A549 (cell line): ENCODE results near the gene PTCH2. TPM values are rescaled to one million over a fixed set of nuclear protein-coding genes. Genes with fewer than 3 reads are reported as not detected.
A peak's percentile ranks its signal among the peaks of the same experiment; 100 is the strongest.

Experiments
- ATAC-seq, 2 experiments: fragments of 200-7000 bp in 1 of 2; fragments of >200 bp in 1 of 2; cut with Nextera tagmentation in 1 of 2; cut with Tn5 transposase in 1 of 2; 3 replicates each; pipeline versions ENCODE4 v1.8.0 to v1.9.1; 2018 to 2020; ENCODE audit warnings: mild to moderate bottlenecking in 1 of 2, moderate library complexity in 1 of 2
- CTCF ChIA-PET: fragments of 300-600 bp; sonication (Branson Sonifier 250); formaldehyde crosslinking; extraction: SDS; loops from one replicate; lab custom pipeline; 2021; ENCODE audit warnings: antibody characterized with exemption, inconsistent platforms; lab: Yijun Ruan, JAX
- POLR2A ChIA-PET: fragments of 350-600 bp; formaldehyde crosslinking; extraction: SDS; loops from one replicate; lab custom pipeline; 2021; ENCODE audit warnings: antibody characterized with exemption, inconsistent platforms; lab: Yijun Ruan, JAX
- DNase-seq, 2 experiments: peaks; one replicate each; pipeline versions ENCODE4 v3.0.0 to v3.0.0-alpha.2; 2011 to 2016; ENCODE audit warnings: low read depth in 1 of 2, low spot score in 1 of 2
- FAIRE-seq: peaks from 2 replicates; lab custom pipeline; 2011; peaks lifted over from hg19 to GRCh38; lab: Jason Lieb, UNC
- H3K27ac ChIP-seq, 2 experiments: fragments of >200 bp; sonication (Bioruptor Twin); formaldehyde crosslinking; 3 replicates each; pipeline ENCODE4 v1.5.1; 2016 to 2017
- H3K4me1 ChIP-seq: fragments of >200 bp; sonication (Bioruptor Twin); formaldehyde crosslinking; 3 replicates; pipeline ENCODE4 v1.6.1; 2016
- H3K4me2 ChIP-seq: fragments of >200 bp; sonication (Bioruptor Twin); formaldehyde crosslinking; 3 replicates; pipeline ENCODE4 v1.6.1; 2016
- H3K4me3 ChIP-seq: fragments of >200 bp; sonication (Bioruptor Twin); formaldehyde crosslinking; 3 replicates; pipeline ENCODE4 v1.5.1; 2016
- H3K9me3 ChIP-seq: fragments of >200 bp; sonication (Bioruptor Twin); formaldehyde crosslinking; 3 replicates; pipeline ENCODE4 v1.6.1; 2016
- CBX8 ChIP-seq: fragments of 200-600 bp; sonication (generic); IDR thresholded peaks from 2 replicates; pipeline ENCODE4 v1.6.1; 2016
- CHD2 ChIP-seq: fragments of 150-350 bp; IDR thresholded peaks from 2 replicates; pipeline ENCODE4 v1.6.1; 2014; ENCODE audit warnings: low read length; ENCODE audit not compliant: partially characterized antibody
- CHD4 ChIP-seq: fragments of 200-600 bp; sonication (generic); IDR thresholded peaks from 2 replicates; pipeline ENCODE4 v1.6.1; 2016; ENCODE audit warnings: antibody characterized with exemption, mild to moderate bottlenecking, borderline replicate concordance
- EP300 ChIP-seq, 2 experiments: fragments of >200 bp; sonication (Bioruptor Twin); formaldehyde crosslinking; IDR thresholded peaks; 2 replicates in 1 of 2; 3 replicates in 1 of 2; pipeline ENCODE4 v1.6.1; 2016 to 2017
- ESRRA ChIP-seq: fragments of 150-350 bp; IDR thresholded peaks from 2 replicates; pipeline ENCODE4 v1.6.1; 2014; ENCODE audit warnings: mild to moderate bottlenecking, low read length, borderline replicate concordance
- FOSL2 ChIP-seq, 2 experiments: fragments of 450-650 bp in 1 of 2; fragments of >200 bp in 1 of 2; sonication (Bioruptor Twin) in 1 of 2; formaldehyde crosslinking; IDR thresholded peaks; 2 replicates each; pipeline versions ENCODE4 v1.5.0 to v1.6.1; 2016 to 2020; ENCODE audit warnings: mild to moderate bottlenecking in 1 of 2, moderate library complexity in 1 of 2
- FOXS1 ChIP-seq: fragments of 250-450 bp; sonication (Bioruptor Pico); IDR thresholded peaks from 2 replicates; pipeline ENCODE4 v1.5.0; 2020; ENCODE audit warnings: mild to moderate bottlenecking, moderate library complexity
- GATA3 ChIP-seq: IDR thresholded peaks from 2 replicates; pipeline ENCODE4 v1.6.1; 2012; ENCODE audit warnings: borderline replicate concordance
- HOXA7 ChIP-seq: fragments of 250-450 bp; sonication (Bioruptor Pico); IDR thresholded peaks from 2 replicates; pipeline ENCODE4 v1.5.0; 2020; ENCODE audit warnings: mild to moderate bottlenecking, moderate library complexity
- HOXB13 ChIP-seq: fragments of 250-450 bp; sonication (Bioruptor Pico); IDR thresholded peaks from 2 replicates; pipeline ENCODE4 v1.5.0; 2020; ENCODE audit warnings: low read depth, mild to moderate bottlenecking, moderate library complexity
- HOXB5 ChIP-seq: fragments of 250-450 bp; sonication (Bioruptor Pico); IDR thresholded peaks from 2 replicates; pipeline ENCODE4 v1.5.0; 2020; ENCODE audit warnings: mild to moderate bottlenecking, moderate library complexity
- JUN ChIP-seq, 2 experiments: fragments of >200 bp; sonication (Bioruptor Twin); formaldehyde crosslinking; IDR thresholded peaks; 2 replicates in 1 of 2; 3 replicates in 1 of 2; pipeline ENCODE4 v1.6.1; 2016 to 2017
- JUNB ChIP-seq: fragments of >200 bp; sonication (Bioruptor Twin); formaldehyde crosslinking; IDR thresholded peaks from 2 replicates; pipeline ENCODE4 v1.6.1; 2016
- KDM5A ChIP-seq: fragments of 200-600 bp; sonication (generic); IDR thresholded peaks from 2 replicates; pipeline ENCODE4 v1.6.1; 2016; ENCODE audit warnings: antibody characterized with exemption, mild to moderate bottlenecking
- MAFK ChIP-seq: fragments of 450-650 bp; IDR thresholded peaks from 2 replicates; pipeline ENCODE4 v1.6.1; 2014; ENCODE audit not compliant: partially characterized antibody
- MYC ChIP-seq: IDR thresholded peaks from 2 replicates; pipeline ENCODE4 v1.6.1; 2012; ENCODE audit warnings: mild to moderate bottlenecking, inconsistent platforms, low read length, improper control_type of control experiment, borderline replicate concordance
- NR3C1 ChIP-seq: fragments of >200 bp; sonication (Bioruptor Twin); formaldehyde crosslinking; IDR thresholded peaks from 3 replicates; pipeline ENCODE4 v1.6.1; 2017
- PHF8 ChIP-seq: fragments of 200-600 bp; sonication (generic); IDR thresholded peaks from 2 replicates; pipeline ENCODE4 v1.6.1; 2016; ENCODE audit warnings: low read depth, mild to moderate bottlenecking, antibody characterized with exemption, moderate library complexity, borderline replicate concordance
- POLR2A ChIP-seq: IDR thresholded peaks from 2 replicates; pipeline ENCODE4 v1.6.1; 2012; ENCODE audit warnings: mild to moderate bottlenecking, low read length
- POLR2AphosphoS2 ChIP-seq: conservative IDR thresholded peaks from 2 replicates; pipeline ENCODE4 v1.6.1; 2012; ENCODE audit warnings: low read length, improper control_type of control experiment, inconsistent platforms
- RARB ChIP-seq: fragments of 250-450 bp; sonication (Bioruptor Pico); IDR thresholded peaks from 2 replicates; pipeline ENCODE4 v1.8.0; 2021; ENCODE audit warnings: mild to moderate bottlenecking, moderate library complexity
- RCOR1 ChIP-seq: fragments of 150-350 bp; IDR thresholded peaks from 2 replicates; pipeline ENCODE4 v1.6.1; 2014; ENCODE audit warnings: antibody characterized with exemption, low read length, low read depth
- RFX5 ChIP-seq: fragments of 450-650 bp; IDR thresholded peaks from 2 replicates; pipeline ENCODE4 v1.7.1; 2014; ENCODE audit warnings: antibody characterized with exemption, mild to moderate bottlenecking, moderate library complexity
- RNF2 ChIP-seq: fragments of 200-600 bp; sonication (generic); IDR thresholded peaks from 2 replicates; pipeline ENCODE4 v1.6.1; 2016; ENCODE audit warnings: low read depth, mild to moderate bottlenecking, antibody characterized with exemption, moderate library complexity, borderline replicate concordance
- SMC3 ChIP-seq: fragments of >200 bp; sonication (Bioruptor Twin); formaldehyde crosslinking; IDR thresholded peaks from 3 replicates; pipeline ENCODE4 v1.6.1; 2018; ENCODE audit warnings: inconsistent platforms
- TP53 ChIP-seq: fragments of 250-450 bp; sonication (Bioruptor Pico); IDR thresholded peaks from 2 replicates; pipeline ENCODE4 v1.5.0; 2021; ENCODE audit warnings: mild to moderate bottlenecking, moderate library complexity
- ZSCAN20 ChIP-seq: fragments of 250-450 bp; sonication (Bioruptor Pico); IDR thresholded peaks from 2 replicates; pipeline ENCODE4 v1.8.0; 2022; ENCODE audit warnings: mild to moderate bottlenecking, moderate library complexity
- WGBS: methylation state at CpG from one replicate; pipeline ENCODE4 v1.1.6; 2017; ENCODE audit errors: missing lambda C conversion rate; 5-methylcytosine and 5-hydroxymethylcytosine counted together
- polyA plus RNA-seq, 4 experiments: library from polyadenylated mRNA; depleted of rRNA in 3 of 4; stranded (reverse); fragments of >200 nt; fragmentation: RNase III in 1 of 4; extraction: RNeasy Plus Mini Kit Qiagen cat#74134 plus additional on column Dnase treatment in 1 of 4; gene quantifications; 2 replicates in 3 of 4; 3 replicates in 1 of 4; pipeline ENCODE4 v1.2.3, GENCODE V29; 2011 to 2017
- TF ChIP-seq, protein P1 (sequence below): IDR thresholded peaks from 2 replicates; pipeline ENCODE4 v1.6.1; 2012; ENCODE audit warnings: low read depth, borderline replicate concordance

The PTCH2 gene
- polyA plus RNA-seq, 2 of the 4 experiments (the other 2 are of a cell fraction) = 0.14 to 0.32 TPM

DNA sequence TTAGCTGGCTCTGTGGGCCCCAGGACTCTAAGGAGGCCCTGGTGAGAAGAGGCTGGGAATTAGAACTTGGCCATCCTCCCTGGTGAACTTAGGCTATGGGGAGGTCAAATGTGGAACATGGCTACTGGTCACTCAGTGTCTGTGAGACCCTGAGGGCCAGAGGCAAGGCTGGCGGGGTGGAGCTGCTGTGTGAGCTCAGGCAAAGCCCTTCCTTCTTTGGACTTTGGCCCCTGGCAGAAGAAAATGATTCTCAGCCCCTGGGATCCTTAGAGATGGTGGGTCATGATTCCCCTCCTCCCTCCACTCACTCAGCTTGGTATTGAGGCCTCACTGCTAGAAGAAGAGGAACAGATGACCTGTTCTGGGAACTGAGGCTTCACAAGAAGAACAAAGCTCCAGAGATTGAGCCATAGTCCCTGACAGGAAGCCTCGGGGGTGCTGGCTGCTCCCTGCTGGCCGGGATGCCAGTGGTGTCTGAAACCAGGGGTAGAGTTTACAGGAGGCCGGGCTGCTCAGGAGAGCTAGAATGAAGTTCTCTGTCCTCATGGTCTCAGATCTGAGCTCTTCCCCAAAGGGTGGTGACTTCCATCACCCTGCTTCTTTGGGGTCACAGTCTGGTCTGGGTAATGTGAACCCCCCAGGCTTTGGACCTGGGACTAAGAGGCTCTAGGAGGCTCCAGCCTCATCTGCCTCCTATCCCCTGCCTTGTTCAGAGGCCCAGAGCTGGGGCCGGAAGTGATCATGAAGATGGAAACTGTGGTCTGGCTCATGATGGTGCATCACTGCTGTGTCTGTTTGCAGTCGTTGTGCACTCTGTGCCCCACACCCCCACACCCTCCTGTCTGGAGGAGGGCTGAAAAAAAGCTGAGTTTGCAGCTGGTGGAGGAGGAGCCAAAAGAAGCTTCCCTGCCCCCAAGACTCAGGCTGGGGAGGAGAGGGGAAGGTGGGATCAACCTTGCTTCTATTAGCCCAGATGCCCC is 33.8 kb downstream of the PTCH2 start:
- ATAC-seq (no peak), DNase-seq (peak in 1 of 2 experiments; percentile 46), FAIRE-seq (no peak)
- ChIA-PET CTCF (interaction anchor here (0.6 to 2.4 kb wide), 9 partner anchors 8 to 209 kb away, joined by 3 to 23 read pairs (median 4); partner anchors contain the start of genes PLK3 and RNU5D-1), POLR2A (interaction anchor here (1.7 to 3.9 kb wide), 4 partner anchors 9 to 88 kb away, joined by 5 to 57 read pairs (median 26); partner anchors contain the start of genes PLK3 and RPS8)
- H3K4me2 ChIP-seq = peak overlapping the region; percentile 81
- H3K27ac ChIP-seq = peak overlapping the region; percentile 98 to 99
- H3K9me3 ChIP-seq = no peaks in the 10 kb centered on the region
- TF ChIP-seq CBX8 (no peak), KDM5A (no peak), FOSL2 (IDR thresholded peaks at IDR 0.05) (no peak), FOSL2 (CRISPR knock-in tag; IDR thresholded peaks at IDR 0.05) (no peak), CHD4 (no peak), POLR2A (no peak), HOXB13 (CRISPR knock-in tag) (no peak), JUN (IDR thresholded peaks at IDR 0.05) (peak in 1 of 2 experiments; percentile 6; a peak in 1 of 5 replicates), MAFK (peak; percentile 54)
- peaks cover 75% of the 10 kb centered on the region for H3K4me1 ChIP-seq
- peak overlapping the region; percentile 31 for H3K4me3 ChIP-seq
- WGBS = 35% methylated on average over 3 of the region's 6 CpGs

DNA sequence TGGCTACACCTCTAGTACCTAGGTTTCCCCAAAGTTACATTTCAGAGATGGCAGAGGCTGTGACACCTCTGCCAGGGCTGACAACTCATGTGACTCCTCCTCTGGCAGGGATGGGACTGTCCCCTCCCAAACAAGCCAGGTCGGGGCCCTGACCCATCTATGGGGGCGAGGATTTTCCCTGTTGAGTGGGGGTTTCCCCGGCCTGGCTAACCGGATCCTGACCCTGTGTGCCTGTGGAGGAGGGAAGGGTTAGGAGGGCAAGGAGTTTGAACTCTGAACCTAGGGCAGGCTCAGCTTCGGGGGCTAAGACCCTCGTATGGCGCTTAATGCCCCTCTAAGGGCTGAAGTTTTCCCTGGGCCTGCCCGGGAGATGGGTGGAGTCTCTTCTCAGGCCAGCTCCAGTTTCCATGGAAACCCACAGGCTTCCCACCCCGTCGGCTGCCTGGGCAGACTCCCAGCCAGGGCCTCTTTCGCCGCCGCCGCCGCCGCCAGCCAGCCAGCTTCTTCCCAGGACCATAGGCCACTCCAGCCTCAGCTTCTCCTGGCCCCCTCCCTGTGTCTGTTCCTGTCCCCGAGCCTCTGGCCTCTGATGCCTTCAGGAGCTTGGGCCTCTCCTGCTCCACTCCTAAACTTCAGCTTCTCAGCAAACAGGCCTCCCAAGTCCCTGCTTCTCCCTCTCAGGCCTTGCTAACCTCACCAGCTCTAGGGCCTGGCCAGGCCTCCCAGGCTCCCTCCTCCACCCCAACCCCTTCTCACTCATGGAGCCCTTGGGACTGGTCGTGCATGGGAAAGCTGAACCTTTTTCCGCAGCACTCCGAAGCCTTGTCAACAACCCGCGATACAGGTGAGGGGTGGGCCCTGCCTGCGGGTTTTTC is 34.8 kb downstream of the PTCH2 start, which contains the start of gene BTBD19:
TSS of gene BTBD19 (plus strand) at position 461 of the 875 bp plus-strand sequence. CDS start at position 759, 298 bp downstream.
- FAIRE-seq = no peak
- peak in 1 of 2 experiments; percentile 65 for DNase-seq
- 42% methylated on average over 17 of the region's 23 CpGs for WGBS
- H3K9me3 ChIP-seq = no peaks in the 10 kb centered on the region
- ChIA-PET POLR2A (interaction anchor here (1.2 to 3.9 kb wide), 6 partner anchors 8 to 714 kb away, joined by 3 to 57 read pairs (median 9); partner anchors contain the start of genes PLK3, PRDX1, RNU5D-1 and RPS8), CTCF (interaction anchor here (0.7 to 2.4 kb wide), 9 partner anchors 9 to 210 kb away, joined by 3 to 23 read pairs (median 4); partner anchors contain the start of genes PLK3 and RNU5D-1)
- peak within 1 kb of the TSS; percentile 98 to 99 for H3K27ac ChIP-seq
- peak within 1 kb of the TSS; percentile 81 for H3K4me2 ChIP-seq
- TF ChIP-seq ZSCAN20 = 0 out of 2 replicates have a peak, but pooled peaks have one; percentile 47
- no peak for TF ChIP-seq KDM5A
- no peak for TF ChIP-seq FOXS1
- TF ChIP-seq RARB (CRISPR knock-in tag) = 0 out of 2 replicates have a peak, but pooled peaks have one; percentile 9
- peak in 1 of 2 experiments; percentile 37; a peak in 4 of 6 replicates for ATAC-seq
- peak within 1 kb of the TSS; percentile 31 for H3K4me3 ChIP-seq
- peaks cover 75% of the 10 kb centered on the region for H3K4me1 ChIP-seq

DNA sequence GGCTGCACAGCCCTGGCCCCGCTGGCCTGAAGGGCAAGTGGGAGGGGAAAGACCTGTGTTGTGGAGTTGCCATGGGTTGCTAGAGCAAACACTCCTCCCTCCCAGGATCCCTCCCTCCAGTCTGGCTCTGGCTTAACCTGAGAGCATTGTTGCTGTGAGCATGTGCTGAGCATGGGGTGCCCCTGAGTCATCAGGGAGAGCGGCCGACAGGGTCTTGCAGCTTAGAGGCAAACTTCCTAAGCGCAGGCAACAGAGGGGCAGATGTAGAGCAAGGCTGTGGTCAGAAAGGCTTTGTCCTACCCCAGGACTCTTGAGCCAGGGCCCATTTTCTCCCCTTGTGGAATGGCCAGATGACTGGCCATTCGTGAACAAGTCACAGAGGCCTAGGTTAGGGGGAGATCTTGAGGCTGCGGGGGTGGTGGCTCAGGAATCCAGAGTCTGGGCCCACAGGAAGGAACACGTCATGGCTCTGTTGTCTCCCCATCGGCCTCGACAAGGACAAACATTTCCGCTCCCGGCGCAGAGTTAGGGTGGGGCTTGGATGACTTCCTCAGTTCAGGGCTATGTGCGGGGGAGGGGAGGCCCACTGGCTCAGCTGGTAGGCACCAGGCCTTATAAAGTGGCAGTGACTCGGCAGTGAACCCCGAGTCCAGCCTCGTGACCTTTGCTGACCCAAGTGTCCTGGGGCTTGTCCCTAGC is 35.5 kb downstream of the PTCH2 start:
- under 1% methylated on average over 13 of the region's 16 CpGs for WGBS
- FAIRE-seq (no peak), DNase-seq (peak; percentile 90 to 97), ATAC-seq (peak; percentile 77 to 80)
- 0 out of 3 replicates have a peak overlapping the region, but pooled peaks have one; percentile 14 for H3K4me3 ChIP-seq
- no peaks in the 10 kb centered on the region for H3K9me3 ChIP-seq
- ChIA-PET POLR2A (interaction anchor here (1.2 to 3.9 kb wide), 6 partner anchors 7 to 714 kb away, joined by 3 to 57 read pairs (median 9); partner anchors contain the start of genes PLK3, PRDX1, RNU5D-1 and RPS8), CTCF (interaction anchor here (0.6 to 1.4 kb wide), 4 partner anchors 9 to 68 kb away, joined by 3 to 4 read pairs (median 4); no protein-coding TSS in a partner anchor)
- peaks cover 80% of the 10 kb centered on the region for H3K4me1 ChIP-seq
- H3K4me2 ChIP-seq = peak overlapping the region; percentile 81
- peak overlapping the region; percentile 98 to 99 for H3K27ac ChIP-seq
- TF ChIP-seq MYC (peak; percentile 54; the same call in 1 of the 2 replicates), NR3C1 (no peak), ESRRA (peak; percentile 72; the same call in 1 of the 2 replicates), EP300 (IDR thresholded peaks at IDR 0.05) (peak in 1 of 2 experiments; percentile 64; a peak in 2 of 5 replicates), HOXB5 (CRISPR knock-in tag) (peak; percentile 59; the same call in 1 of the 2 replicates), GATA3 (peak; percentile 40; the same call in 1 of the 2 replicates), POLR2AphosphoS2 (no peak), RCOR1 (no peak), HOXB13 (CRISPR knock-in tag) (peak; percentile 82), RFX5 (peak; percentile 94), HOXA7 (CRISPR knock-in tag) (0 out of 2 replicates have a peak, but pooled peaks have one; percentile 6), JUNB (peak; percentile 55), SMC3 (no peak), PHF8 (no peak), RNF2 (no peak), ZSCAN20 (0 out of 2 replicates have a peak, but pooled peaks have one; percentile 68), JUN (IDR thresholded peaks at IDR 0.05) (peak; percentile 74 to 81; a peak in 4 of 5 replicates), TP53 (CRISPR knock-in tag) (peak; percentile 47; the same call in 1 of the 2 replicates), CHD2 (no peak)
- TF ChIP-seq, protein P1, sequence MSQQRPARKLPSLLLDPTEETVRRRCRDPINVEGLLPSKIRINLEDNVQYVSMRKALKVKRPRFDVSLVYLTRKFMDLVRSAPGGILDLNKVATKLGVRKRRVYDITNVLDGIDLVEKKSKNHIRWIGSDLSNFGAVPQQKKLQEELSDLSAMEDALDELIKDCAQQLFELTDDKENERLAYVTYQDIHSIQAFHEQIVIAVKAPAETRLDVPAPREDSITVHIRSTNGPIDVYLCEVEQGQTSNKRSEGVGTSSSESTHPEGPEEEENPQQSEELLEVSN = peak; percentile 88
